PFSK-1 (cell line): ENCODE results near the gene CES1.

ENCODE experiments used
- FOXP2 ChIP-seq: optimal IDR thresholded peaks from 2 replicates; pipeline ENCODE3; 2011; ENCODE audit warnings: borderline replicate concordance, control low read depth, inconsistent platforms; ENCODE audit not compliant: insufficient read depth; ENCODE audit errors: extremely low read length, extremely low read depth
- POLR2AphosphoS5 ChIP-seq: IDR thresholded peaks from 2 replicates; pipeline ENCODE4 v1.6.1; 2012; ENCODE audit warnings: low read depth, mild to moderate bottlenecking, control low read depth, low read length, moderate library complexity
- SIN3A ChIP-seq: IDR thresholded peaks from 2 replicates; pipeline ENCODE4 v1.6.1; 2012; ENCODE audit warnings: mild to moderate bottlenecking, low read length, moderate library complexity, borderline replicate concordance; ENCODE audit not compliant: insufficient read depth
- TAF1 ChIP-seq: IDR thresholded peaks from 2 replicates; pipeline ENCODE4 v1.6.1; 2012; ENCODE audit warnings: low read length, control low read depth, borderline replicate concordance; ENCODE audit not compliant: insufficient read depth
- TF ChIP-seq, protein P1 (sequence below), 2 experiments: IDR thresholded peaks; 2 replicates each; pipeline versions ENCODE4 v1.6.1 to v1.8.0; 2011 to 2012; ENCODE audit warnings: low read depth in 2 of 2, low read length in 2 of 2, control low read depth in 1 of 2, inconsistent platforms in 1 of 2, mild to moderate bottlenecking in 1 of 2, moderate library complexity in 1 of 2; ENCODE audit not compliant: insufficient read depth in 1 of 2

Gene CES1

DNA sequence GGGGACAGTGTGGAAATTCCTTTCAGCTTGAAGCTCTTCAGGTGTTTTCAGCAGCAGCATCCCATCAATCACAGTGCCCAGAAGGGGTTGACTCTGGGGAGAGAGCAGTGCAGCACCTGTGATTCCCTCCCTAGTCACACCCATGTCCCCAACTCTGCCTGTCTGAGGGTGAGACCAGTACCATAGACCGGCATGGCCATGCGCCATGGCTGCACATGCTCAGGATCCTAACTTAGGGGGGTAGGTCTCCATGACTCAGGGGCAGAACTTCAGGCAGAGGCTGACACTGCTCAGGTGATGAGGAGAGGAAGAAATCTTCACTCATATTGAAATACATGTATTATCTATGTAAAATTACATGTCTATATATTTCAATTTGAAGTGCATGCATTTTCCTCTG is 19.9 kb downstream of the CES1 start:
- TF ChIP-seq FOXP2 (no peak), POLR2AphosphoS5 (no peak), SIN3A (no peak), TAF1 (no peak)
- TF ChIP-seq, protein P1, sequence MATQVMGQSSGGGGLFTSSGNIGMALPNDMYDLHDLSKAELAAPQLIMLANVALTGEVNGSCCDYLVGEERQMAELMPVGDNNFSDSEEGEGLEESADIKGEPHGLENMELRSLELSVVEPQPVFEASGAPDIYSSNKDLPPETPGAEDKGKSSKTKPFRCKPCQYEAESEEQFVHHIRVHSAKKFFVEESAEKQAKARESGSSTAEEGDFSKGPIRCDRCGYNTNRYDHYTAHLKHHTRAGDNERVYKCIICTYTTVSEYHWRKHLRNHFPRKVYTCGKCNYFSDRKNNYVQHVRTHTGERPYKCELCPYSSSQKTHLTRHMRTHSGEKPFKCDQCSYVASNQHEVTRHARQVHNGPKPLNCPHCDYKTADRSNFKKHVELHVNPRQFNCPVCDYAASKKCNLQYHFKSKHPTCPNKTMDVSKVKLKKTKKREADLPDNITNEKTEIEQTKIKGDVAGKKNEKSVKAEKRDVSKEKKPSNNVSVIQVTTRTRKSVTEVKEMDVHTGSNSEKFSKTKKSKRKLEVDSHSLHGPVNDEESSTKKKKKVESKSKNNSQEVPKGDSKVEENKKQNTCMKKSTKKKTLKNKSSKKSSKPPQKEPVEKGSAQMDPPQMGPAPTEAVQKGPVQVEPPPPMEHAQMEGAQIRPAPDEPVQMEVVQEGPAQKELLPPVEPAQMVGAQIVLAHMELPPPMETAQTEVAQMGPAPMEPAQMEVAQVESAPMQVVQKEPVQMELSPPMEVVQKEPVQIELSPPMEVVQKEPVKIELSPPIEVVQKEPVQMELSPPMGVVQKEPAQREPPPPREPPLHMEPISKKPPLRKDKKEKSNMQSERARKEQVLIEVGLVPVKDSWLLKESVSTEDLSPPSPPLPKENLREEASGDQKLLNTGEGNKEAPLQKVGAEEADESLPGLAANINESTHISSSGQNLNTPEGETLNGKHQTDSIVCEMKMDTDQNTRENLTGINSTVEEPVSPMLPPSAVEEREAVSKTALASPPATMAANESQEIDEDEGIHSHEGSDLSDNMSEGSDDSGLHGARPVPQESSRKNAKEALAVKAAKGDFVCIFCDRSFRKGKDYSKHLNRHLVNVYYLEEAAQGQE (IDR thresholded peaks at IDR 0.05; ENCODE audit: insufficient read depth in 1 of 2, low read depth in 2 of 2, low read length in 2 of 2): no peak

DNA sequence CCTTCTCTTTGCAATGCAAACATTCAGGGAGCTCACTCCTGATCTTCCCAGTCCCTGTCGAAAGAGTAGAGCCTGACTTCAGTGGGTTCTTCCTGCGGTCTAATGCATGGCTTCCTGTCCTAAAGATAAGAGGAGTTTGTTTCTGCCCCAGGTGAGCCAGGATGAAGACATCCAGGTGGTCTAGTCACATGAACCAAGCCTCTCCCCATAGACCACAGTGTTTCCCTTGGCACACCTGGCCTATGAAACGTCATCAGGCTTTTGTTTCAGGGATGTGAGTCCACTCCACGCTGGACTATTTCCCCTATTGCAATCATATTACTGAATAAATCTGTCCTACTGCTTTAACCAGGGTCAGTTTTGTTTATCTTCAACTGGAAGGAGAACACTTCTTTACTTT is 21.1 kb downstream of the CES1 start:
- TF ChIP-seq SIN3A: no peak
- TF ChIP-seq, protein P1 (IDR thresholded peaks at IDR 0.05; ENCODE audit: insufficient read depth in 1 of 2, low read depth in 2 of 2, low read length in 2 of 2): no peak
- no peak for TF ChIP-seq TAF1
- TF ChIP-seq FOXP2: no peak
- TF ChIP-seq POLR2AphosphoS5: no peak

DNA sequence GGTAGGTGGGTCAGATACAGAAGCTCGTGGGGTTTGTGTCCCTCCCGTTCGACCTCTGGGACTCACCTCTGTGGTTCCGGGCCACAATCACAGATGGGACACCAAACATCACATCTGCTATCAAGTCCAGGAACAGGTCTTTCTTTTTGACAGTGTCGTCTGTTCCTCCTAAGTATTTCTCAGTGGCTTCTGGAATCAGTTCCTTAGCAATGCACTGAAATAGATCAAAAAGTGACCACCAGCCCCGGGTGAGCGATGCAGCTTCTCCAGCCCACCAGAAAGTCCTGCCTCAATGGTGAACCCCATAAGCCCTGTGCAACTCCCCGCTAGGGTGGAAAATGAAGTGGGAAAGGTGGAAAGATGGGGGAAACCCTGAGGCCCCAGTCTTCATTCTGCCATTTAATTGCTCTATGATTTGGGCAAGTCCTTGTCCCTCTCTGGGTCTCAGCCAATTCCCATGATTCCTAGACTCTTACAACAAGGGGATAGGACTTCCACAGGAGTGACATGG is 22.4 kb downstream of the CES1 start:
- TF ChIP-seq FOXP2: no peak
- no peak for TF ChIP-seq TAF1
- TF ChIP-seq POLR2AphosphoS5: no peak
- no peak for TF ChIP-seq SIN3A

DNA sequence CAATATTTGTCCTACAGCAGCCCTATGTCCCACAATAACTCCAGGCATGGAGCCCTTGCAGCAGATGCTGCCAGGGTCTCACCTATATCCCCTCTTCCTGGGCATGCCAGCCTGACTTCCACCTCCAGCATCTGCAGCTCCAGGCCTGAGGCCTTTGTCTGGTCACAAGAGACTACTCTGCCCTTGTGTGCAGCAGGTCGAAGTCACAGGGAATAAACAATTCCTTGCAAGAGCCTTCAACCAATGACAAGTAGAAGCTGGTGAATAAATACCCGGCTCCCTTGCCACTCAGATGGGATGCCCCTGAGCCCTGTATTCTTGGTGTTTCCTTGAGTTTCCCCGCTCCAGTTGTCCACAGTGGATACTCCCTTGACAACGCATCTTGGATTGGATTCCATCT is 23.0 kb downstream of the CES1 start:
- TF ChIP-seq SIN3A (no peak), FOXP2 (no peak), TAF1 (no peak), POLR2AphosphoS5 (no peak)
- TF ChIP-seq, protein P1 (IDR thresholded peaks at IDR 0.05; ENCODE audit: insufficient read depth in 1 of 2, low read depth in 2 of 2, low read length in 2 of 2): no peak

DNA sequence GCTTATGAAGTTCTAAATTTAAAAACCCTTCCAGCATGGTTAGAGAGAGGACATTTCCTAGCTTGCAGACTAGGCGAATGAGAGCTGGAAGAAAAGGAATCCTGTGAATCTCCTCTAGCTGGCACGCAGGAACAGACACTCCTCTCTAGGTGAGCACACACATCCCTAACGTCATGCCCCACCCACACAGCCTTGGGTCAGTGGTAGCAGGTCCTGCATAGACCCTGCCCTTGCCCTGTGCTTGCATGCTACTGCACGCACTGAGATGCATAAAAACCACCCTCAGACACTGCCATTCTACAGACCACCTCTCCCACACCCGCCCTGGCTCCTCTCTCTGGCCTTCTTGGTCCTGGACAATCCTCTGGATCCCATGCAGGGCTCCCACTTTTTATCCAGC is 23.5 kb downstream of the CES1 start:
- TF ChIP-seq FOXP2 (no peak), TAF1 (no peak), POLR2AphosphoS5 (no peak), SIN3A (no peak)
- TF ChIP-seq, protein P1 (IDR thresholded peaks at IDR 0.05; ENCODE audit: insufficient read depth in 1 of 2, low read depth in 2 of 2, low read length in 2 of 2): no peak
